HG03159 (cell line): ENCODE results near the gene NAXD.
"Not testable (repeated sequence)": the region's sequence is repeated elsewhere in the genome, so short reads cannot be mapped to it uniquely, and the experiment has no call there.

Source experiments
- ATAC-seq: cut with Tn5 transposase; IDR thresholded peaks from one replicate; pipeline ENCODE4 v1.9.1; 2021; ENCODE audit warnings: mild to moderate bottlenecking, moderate library complexity; ENCODE audit not compliant: unreplicated experiment

Gene NAXD

DNA sequence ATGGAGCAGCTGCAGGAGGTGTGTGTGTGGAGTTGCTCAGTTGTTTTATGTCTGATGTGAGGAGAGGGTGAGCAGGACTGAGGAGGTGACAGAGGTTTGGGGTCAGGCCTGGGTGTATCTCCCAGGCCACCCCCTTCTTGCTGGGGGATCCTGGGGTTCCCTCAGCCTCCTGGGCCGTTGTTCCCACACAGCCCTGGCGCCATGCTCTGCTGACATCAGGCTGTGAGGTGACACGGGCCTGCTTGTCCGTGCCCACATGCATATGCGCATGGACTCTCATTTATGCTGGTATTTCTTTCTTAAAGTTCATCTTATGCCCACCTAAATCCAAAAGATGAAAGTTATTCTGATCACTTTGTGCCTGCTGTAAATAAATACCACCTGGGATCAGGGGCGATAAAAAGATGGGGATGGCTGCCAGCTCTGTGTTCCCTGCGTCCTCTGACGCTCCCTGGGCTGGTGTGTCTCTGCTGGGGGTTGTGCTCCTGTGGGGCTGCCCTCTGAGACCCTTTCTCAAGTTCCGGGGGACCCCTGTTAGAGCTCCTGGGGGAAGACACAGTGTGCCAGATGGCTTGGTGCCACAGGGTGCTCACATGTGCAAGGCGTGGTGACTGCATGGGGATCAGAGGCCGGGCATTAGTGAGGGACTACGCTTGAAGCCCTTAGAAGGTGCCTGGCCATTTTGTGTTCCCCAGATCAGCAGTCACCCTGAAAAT is 12.6 kb downstream of the NAXD start:
- no peak for ATAC-seq

- ATAC-seq, result no peak
These were observed 13.1 kb downstream of the NAXD start for GRCh38 chr13:110628477-110628793.

- no peak for ATAC-seq
These were observed 13.8 kb downstream of the NAXD start for GRCh38 chr13:110628952-110629701.

- ATAC-seq, result no peak
These were observed 14.4 kb downstream of the NAXD start for GRCh38 chr13:110629735-110630134.

DNA sequence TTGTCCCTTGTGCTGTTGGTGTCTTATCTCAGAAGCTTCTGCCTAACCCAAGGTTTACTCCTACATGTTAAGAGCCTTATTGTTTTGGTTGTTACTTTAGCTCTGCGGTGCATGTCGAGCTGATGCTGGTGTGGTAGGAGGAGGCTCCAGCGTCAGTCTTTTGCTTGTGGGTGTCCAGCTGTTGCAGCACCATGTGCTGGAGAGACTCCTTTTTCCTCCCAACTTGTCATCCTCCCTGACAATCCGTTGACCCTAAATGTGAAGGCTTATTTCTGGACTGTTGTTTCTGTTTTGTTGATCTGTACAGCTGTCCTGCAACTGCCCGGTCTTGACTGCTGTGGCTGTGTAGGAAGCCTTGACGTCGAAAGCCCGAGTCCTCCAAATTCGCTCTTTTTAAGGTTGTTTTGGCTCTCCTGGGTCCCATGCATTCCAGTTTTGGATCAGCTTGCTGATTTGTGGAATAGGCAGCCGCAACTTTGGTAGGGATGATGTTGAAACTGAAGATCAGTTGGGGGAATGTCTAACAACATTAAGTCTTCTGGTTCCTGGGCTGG is 15.3 kb downstream of the NAXD start:
- ATAC-seq, result no peak

DNA sequence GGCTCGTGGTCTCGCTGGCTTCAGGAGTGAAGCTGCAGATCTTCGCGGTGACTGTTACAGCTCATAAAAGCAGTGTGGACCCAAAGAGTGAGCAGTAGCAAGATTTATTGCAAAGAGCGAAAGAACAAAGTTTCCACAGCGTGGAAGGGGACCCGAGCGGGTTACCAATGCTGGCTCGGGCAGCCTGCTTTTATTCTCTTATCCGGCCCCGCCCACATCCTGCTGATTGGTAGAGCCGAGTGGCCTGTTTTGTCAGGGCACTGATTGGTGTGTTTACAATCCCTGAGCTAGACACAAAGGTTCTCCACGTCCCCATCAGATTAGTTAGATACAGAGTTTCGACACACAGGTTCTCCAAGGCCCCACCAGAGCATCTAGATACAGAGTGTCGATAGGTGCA is 16.9 kb downstream of the NAXD start:
- ATAC-seq, result not testable (repeated sequence)

- ATAC-seq, result no peak
These were observed 18.4 kb downstream of the NAXD start for GRCh38 chr13:110633776-110634175.

- ATAC-seq, result no peak
These were observed 19.2 kb downstream of the NAXD start for GRCh38 chr13:110634558-110634957.

DNA sequence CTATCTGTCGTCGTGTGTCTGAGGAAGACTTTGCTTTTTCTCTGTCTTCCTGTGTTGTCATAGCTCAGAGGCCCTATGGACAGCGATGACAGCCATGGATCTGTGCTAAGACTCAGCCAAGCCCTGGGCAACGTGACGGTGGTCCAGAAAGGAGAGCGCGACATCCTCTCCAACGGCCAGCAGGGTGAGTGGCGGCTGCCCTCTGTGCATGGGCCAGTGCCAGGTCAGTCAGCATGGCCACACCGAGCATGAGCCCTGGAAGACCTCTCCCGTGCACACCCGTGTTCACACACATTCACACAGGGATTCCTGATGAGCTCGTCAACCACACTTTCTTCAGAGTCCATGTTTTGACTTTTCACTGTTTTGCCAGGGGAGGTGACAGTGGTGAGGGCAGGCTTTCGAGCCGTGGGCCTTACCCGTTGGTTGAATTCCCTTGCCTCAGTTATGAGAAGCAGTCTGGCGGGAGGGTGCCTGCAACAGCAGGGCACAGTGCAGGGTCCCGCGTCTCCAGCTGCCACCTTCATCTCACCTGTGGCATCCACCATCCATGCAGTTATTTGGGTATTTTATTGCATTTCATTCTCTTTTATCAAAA is 20.2 kb downstream of the NAXD start:
- ATAC-seq, result no peak

- ATAC-seq, result no peak
These were observed 20.7 kb downstream of the NAXD start for GRCh38 chr13:110636053-110636475.

DNA sequence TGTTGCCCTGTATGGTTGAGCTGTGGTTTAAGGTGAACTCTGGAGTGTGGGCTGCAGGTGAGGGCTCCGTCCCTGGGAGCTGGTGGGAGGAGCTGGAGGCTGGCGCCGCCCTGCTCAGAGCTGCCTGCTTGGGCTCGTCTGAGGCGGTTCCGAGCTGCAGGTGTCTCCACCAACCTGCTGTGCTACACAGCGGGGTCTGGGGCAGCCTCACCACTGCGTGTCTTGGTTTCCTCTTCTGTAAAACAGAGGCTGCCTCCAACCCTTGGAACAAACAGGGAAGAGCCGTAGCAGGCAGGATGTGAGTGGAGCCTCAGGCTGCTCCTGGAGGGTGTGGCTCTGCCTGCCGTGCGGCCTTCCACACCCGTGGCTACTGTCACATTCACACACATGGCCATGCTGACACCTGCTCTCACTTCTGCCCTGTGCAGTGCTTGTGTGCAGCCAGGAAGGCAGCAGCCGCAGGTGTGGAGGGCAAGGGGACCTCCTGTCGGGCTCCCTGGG is 21.4 kb downstream of the NAXD start:
- ATAC-seq, result no peak

DNA sequence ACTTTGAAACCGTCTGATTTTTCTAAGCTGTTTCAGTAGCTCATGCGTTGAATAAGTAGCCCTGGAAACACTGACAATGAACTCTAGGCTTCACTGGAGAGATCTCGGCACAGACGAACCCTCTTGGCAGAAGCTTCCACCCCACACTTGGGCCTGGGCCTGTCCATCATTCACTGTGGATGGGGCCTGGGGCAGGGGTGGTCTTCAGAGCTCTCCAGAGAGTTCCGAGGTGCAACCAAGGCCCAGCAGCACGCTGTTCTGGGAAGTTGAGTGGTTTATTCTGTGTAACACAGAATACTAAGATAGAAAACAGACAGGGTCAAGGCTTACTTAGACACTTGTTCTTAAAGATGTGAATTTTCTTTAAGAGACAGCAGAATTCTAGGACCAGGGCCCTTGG is 21.9 kb downstream of the NAXD start:
- no peak for ATAC-seq

GRCh38 chr13:110637747-110638146 is 22.4 kb downstream of the NAXD start:
- ATAC-seq, result no peak

- ATAC-seq, result no peak
These were observed 22.9 kb downstream of the NAXD start for GRCh38 chr13:110638257-110638656.

- ATAC-seq, result no peak
These were observed 23.8 kb downstream of the NAXD start for GRCh38 chr13:110638814-110639806.

DNA sequence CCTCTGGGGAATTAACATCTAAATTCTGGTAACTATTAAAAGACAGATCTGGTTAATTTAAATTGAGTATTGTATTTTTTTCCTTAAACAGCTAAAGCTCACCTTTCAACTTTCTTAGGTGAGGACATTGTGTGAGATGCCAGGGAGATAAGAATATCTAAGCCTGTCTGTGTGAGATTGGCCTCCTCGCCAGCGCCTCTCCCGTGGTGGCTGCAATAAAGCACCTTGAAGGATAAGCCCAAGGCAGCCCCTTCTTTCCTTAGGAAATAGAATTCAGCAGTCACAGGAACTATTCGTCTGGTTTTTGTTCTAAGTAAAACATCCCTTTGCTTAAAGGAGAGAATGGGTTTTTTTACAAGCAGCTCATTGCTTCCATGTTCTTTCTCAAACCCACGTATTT is 24.6 kb downstream of the NAXD start:
- ATAC-seq, result no peak

GRCh38 chr13:110640591-110641029 is 25.3 kb downstream of the NAXD start:
- ATAC-seq, result no peak

DNA sequence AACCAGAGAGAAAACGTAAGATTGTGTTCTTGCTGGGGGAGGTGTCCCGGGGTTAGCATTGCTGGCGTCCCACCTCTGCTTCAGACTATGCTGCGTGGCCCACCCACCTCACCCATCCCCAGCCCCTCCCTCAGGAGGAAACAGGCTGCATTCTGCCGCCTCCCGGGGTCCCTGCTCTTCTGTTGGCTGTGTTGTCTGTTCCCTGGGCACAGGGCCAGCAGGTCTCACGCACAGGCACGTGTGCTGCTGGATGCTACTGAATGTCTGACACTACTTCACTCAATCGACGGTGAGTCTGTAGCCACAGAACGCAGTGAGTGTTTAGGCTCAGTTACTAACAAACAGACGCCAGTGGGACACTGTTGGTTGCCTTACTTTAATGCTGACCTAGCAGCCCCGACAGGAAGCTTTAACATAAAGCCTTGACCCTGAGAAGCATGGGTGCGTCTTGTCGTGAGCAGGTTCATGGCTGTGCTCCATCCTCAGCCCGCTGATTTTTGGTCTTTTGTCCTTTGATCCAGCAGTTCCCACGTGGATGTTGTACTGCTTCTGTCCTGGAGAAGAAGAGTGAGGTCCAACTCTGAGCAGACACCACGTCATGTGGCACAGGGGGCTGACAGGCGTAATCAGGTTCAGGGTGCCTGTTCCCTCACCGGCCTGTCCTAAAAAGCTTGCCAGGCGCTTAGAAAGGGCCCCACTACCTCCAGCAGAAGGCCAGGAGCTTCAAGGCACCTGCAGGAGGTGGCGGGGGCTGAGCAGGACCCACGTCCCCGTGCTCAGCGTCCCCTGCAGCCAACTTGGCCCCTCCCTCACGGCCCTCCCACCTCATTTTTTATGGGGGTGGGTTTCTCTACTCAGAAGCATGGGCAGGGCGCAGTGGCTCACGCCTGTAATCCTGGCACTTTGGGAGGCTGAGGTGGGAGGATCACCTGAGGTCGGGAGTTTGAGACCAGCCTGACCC is 26.0 kb downstream of the NAXD start:
- ATAC-seq, result no peak

DNA sequence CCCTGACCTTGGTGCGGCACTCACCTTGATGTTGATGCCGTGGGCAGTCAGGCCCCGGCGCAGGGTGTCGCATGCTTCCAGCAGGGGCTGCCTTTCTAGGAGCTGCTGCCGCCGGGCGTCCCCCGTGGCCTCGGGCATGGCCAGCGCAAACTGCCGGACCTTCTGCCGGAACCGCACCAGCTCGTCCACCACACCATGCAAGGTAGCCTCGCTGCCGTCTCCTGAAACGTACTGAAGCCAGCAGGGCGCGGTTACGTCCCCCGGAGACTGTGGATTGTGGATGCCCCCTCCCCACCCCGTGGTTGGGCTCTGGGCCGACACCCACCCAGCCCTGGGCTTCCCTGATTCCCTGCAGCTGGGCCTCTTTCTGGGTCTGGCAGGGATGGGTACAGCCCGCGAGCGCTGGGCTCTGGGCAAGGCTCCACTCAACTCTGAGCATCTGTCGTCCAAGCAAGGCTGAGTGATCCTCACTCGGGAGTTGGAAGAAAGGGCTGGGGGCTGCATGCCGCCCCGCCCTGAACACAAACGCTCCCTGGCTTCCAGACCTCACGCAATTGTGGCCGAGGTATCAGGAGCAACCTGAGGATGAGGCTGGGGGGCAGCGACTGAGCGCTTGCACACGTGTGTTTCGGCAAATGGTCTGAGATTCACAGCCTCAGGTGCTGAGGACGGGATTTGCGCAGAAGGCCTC is 27.1 kb downstream of the NAXD start:
- ATAC-seq, result no peak
